HepG2 (cell line): Measurements from ENCODE around the gene AVPR2. TPM values are rescaled to one million over a fixed set of nuclear protein-coding genes. Genes with fewer than 3 reads are reported as not detected.

Experiments used
- ATAC-seq: fragments of 200-7000 bp; cut with Tn5 transposase; 3 replicates; pipeline ENCODE4 v1.9.1; 2020; ENCODE audit warnings: mild to moderate bottlenecking, moderate library complexity
- BruUV-seq: library from RNA; stranded (reverse); fragments of 400-500 nt; replicated peaks from 2 replicates; lab custom pipeline; 2021; lab: Mats Ljungman, UMichigan
- CTCF ChIA-PET: fragments of 300-600 bp; formaldehyde crosslinking; extraction: SDS; loops from one replicate; lab custom pipeline; 2021; ENCODE audit warnings: low total read pairs, inconsistent platforms, low intra/inter-chr PET ratio; lab: Yijun Ruan, JAX
- POLR2A ChIA-PET: fragments of 350-600 bp; sonication (Branson Sonifier 250); formaldehyde crosslinking; loops from one replicate; lab custom pipeline; 2020; ENCODE audit warnings: antibody characterized with exemption, inconsistent platforms; lab: Yijun Ruan, JAX
- DNase-seq: peaks from one replicate; pipeline ENCODE4 v3.0.0-alpha.2; 2015; ENCODE audit warnings: low spot score
- FAIRE-seq: peaks from 3 replicates; lab custom pipeline; 2011; peaks lifted over from hg19 to GRCh38; lab: Jason Lieb, UNC
- H2AFZ ChIP-seq: one replicate; pipeline ENCODE4 v1.6.1; 2011; ENCODE audit warnings: low read length, inconsistent platforms
- H3K27ac ChIP-seq: fragments of 300-600 bp; 3 replicates; pipeline ENCODE4 v1.8.0; 2011; ENCODE audit warnings: mixed run types, mild to moderate bottlenecking, mixed read lengths, low read length, inconsistent platforms; ENCODE audit not compliant: insufficient read depth; ENCODE audit errors: extremely low read length
- H3K27me3 ChIP-seq, 2 experiments: fragments of 200-600 bp in 1 of 2; 2 replicates in 1 of 2; 3 replicates in 1 of 2; pipeline versions ENCODE4 v1.6.0 to v1.8.0; 2011; ENCODE audit warnings: low read length in 2 of 2, mild to moderate bottlenecking in 2 of 2, moderate library complexity in 2 of 2, inconsistent platforms in 1 of 2; ENCODE audit not compliant: insufficient read depth in 2 of 2, control insufficient read depth in 1 of 2
- H3K36me3 ChIP-seq, 2 experiments: fragments of 200-600 bp in 1 of 2; replicated peaks in 1 of 2; 2 replicates in 1 of 2; 3 replicates in 1 of 2; pipeline versions ENCODE4 v1.5.1 to v1.8.0; 2011; ENCODE audit warnings: low read length in 2 of 2, inconsistent platforms in 1 of 2; ENCODE audit not compliant: insufficient read depth in 2 of 2, control insufficient read depth in 1 of 2
- H3K4me1 ChIP-seq: 2 replicates; pipeline ENCODE4 v1.5.1; 2012; ENCODE audit warnings: low read length, inconsistent platforms; ENCODE audit not compliant: insufficient read depth
- H3K4me2 ChIP-seq: 2 replicates; pipeline ENCODE4 v1.6.0; 2011; ENCODE audit warnings: low read depth, low read length, inconsistent platforms
- H3K4me3 ChIP-seq, 3 experiments: fragments of 200-600 bp in 1 of 3; sonication (generic), shearing (Covaris generic) in 1 of 3; replicated peaks in 1 of 3; 2 replicates each; pipeline ENCODE4 v1.5.1; 2011 to 2016; ENCODE audit warnings: low read length in 3 of 3, inconsistent platforms in 2 of 3, low read depth in 2 of 3, mild to moderate bottlenecking in 2 of 3, control low read depth in 1 of 3, mixed read lengths in 1 of 3; ENCODE audit not compliant: insufficient read depth in 1 of 3
- H3K79me2 ChIP-seq: one replicate; pipeline ENCODE4 v1.6.1; 2011; ENCODE audit warnings: low read length, inconsistent platforms; ENCODE audit not compliant: insufficient read depth
- H3K9ac ChIP-seq: 2 replicates; pipeline ENCODE4 v1.6.0; 2011; ENCODE audit warnings: mild to moderate bottlenecking, low read depth, low read length, inconsistent platforms; ENCODE audit not compliant: insufficient read depth
- H3K9me3 ChIP-seq: 2 replicates; pipeline ENCODE4 v1.5.1; 2012; ENCODE audit warnings: mild to moderate bottlenecking, low read length
- H4K20me1 ChIP-seq: 2 replicates; pipeline ENCODE4 v1.6.0; 2011; ENCODE audit warnings: inconsistent platforms, mild to moderate bottlenecking, low read length, moderate library complexity; ENCODE audit not compliant: insufficient read depth
- DMAP1 ChIP-seq: IDR thresholded peaks from 2 replicates; pipeline ENCODE4 v1.6.1; 2016
- GPN1 ChIP-seq: sonication (generic); formaldehyde crosslinking; IDR thresholded peaks from 2 replicates; pipeline ENCODE4 v1.5.1; 2020; ENCODE audit warnings: missing genetic modification reagents, borderline replicate concordance
- HOXA3 ChIP-seq: sonication (generic); formaldehyde crosslinking; IDR thresholded peaks from 2 replicates; pipeline ENCODE4 v1.5.0; 2020; ENCODE audit warnings: missing genetic modification reagents
- RFX3 ChIP-seq: IDR thresholded peaks from 2 replicates; pipeline ENCODE4 v1.6.1; 2016; ENCODE audit warnings: missing biosample characterization, missing genetic modification reagents
- ZFX ChIP-seq: sonication (generic); formaldehyde crosslinking; IDR thresholded peaks from 2 replicates; pipeline ENCODE4 v1.4.0; 2020; ENCODE audit warnings: mild to moderate bottlenecking, low read depth, missing genetic modification reagents, moderate library complexity
- ZSCAN21 ChIP-seq: sonication (generic); formaldehyde crosslinking; IDR thresholded peaks from 2 replicates; pipeline ENCODE4 v1.8.0; 2022; ENCODE audit warnings: mild to moderate bottlenecking, missing genetic modification reagents, moderate library complexity, borderline replicate concordance
- WGBS: methylation state at CpG from one replicate; pipeline ENCODE4 v1.1.6; 2017; ENCODE audit warnings: low lambda C conversion rate; 5-methylcytosine and 5-hydroxymethylcytosine counted together
- in situ Hi-C: cut with HindIII; loops from 2 replicates; pipeline ENCODE4 v1.10.0; 2017; ENCODE audit warnings: low pct_unique_long_range_greater_than_20kb; ENCODE audit not compliant: extremely low pct_ligation_motif_present
- intact Hi-C: fragments of 100-400 bp; cut with micrococcal nuclease; formaldehyde crosslinking; loops from one replicate; pipeline ENCODE4 v1.10.0; 2022; ENCODE audit not compliant: unreplicated experiment
- polyA plus RNA-seq, 8 experiments: library from polyadenylated mRNA; depleted of rRNA in 3 of 8; stranded (reverse) in 7 of 8; unstranded in 1 of 8; fragments of >200 nt; fragmentation: Illumina TruSeq in 4 of 8; extraction: Trizol in 4 of 8; gene quantifications; 2 replicates each; pipeline versions ENCODE4 v1.2.1 to v1.2.3, GENCODE V29; 2011 to 2016; ENCODE audit warnings: low read depth in 4 of 8, missing spikeins in 1 of 8, mixed read lengths in 1 of 8; ENCODE audit not compliant: insufficient read depth in 1 of 8
- total RNA-seq, 5 experiments: library from RNA; depleted of rRNA; stranded (reverse); fragments of >200 nt; fragmentation: Illumina TruSeq; extraction: Trizol; gene quantifications; 2 replicates each; pipeline ENCODE4 v1.2.3, GENCODE V29; 2016; ENCODE audit warnings: low read depth in 1 of 5
- TF ChIP-seq, protein P1 (sequence below): sonication (generic); formaldehyde crosslinking; IDR thresholded peaks from 2 replicates; pipeline ENCODE4 v1.5.0; 2020; ENCODE audit warnings: missing genetic modification reagents
- TF ChIP-seq, protein P2 (sequence below): IDR thresholded peaks from 2 replicates; pipeline ENCODE4 v1.6.1; 2016; ENCODE audit warnings: low read depth, borderline replicate concordance

AVPR2 gene
- total and polyA plus RNA-seq, 2 of the 13 experiments (the other 11 are each of a cell fraction or from before 2014, with no cell fraction given), result not detected

DNA sequence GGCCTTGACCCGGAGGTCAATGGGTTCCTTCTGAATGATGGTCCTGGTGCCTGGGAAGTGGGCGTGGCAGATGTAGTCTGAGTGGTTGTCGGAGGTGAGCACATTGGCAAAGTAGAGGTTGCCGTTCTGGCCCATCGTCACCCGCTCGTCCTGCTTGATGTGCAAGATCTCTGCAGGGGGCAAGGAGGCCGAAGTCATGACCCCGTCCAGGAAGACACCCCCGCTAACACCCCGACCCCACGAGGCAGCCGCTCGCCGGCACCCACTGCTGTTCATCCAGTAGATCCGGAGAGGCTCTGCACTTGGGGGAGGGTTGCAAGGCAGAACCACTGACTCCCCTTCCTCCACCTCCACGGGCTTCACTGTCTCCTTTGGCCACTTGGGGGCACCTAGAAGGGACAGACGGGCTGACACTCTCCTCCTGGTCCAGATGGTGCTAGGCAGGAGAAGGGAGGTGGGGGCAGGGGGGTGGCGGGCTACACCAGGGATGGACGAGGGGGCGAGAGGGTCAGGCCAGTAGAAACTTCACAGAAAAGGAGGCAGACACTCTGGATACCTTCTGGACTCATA lies 33.6 kb upstream of the AVPR2 start:
- Histone ChIP-seq H3K4me2 (no peak overlapping the region), H3K36me3 (no peaks in the 10 kb centered on the region), H3K27ac (no peak overlapping the region), H3K9me3 (no peaks in the 10 kb centered on the region), H3K4me3 (no peak overlapping the region), H4K20me1 (no peaks in the 10 kb centered on the region), H3K27me3 (no peaks in the 10 kb centered on the region), H3K9ac (no peak overlapping the region), H3K4me1 (no peaks in the 10 kb centered on the region), H2AFZ (no peak overlapping the region), H3K79me2 (no peaks in the 10 kb centered on the region)
- ChIA-PET CTCF (no interaction called here), POLR2A (no interaction called here)
- DNase-seq, result no peak
- intact Hi-C loops (no loop called here), in situ Hi-C loops (no loop called here)
- BruUV-seq, result no TSS peak
- peak; percentile 33; the same call in 1 of the 3 replicates for ATAC-seq
- WGBS, result no CpG with 5 or more reads among the region's 21 CpGs
- TF ChIP-seq ZSCAN21 (no peak), GPN1 (CRISPR knock-in tag) (no peak), HOXA3 (CRISPR knock-in tag) (no peak), RFX3 (CRISPR knock-in tag) (no peak), ZFX (CRISPR knock-in tag) (no peak), DMAP1 (CRISPR knock-in tag) (no peak)
- TF ChIP-seq, protein P1, sequence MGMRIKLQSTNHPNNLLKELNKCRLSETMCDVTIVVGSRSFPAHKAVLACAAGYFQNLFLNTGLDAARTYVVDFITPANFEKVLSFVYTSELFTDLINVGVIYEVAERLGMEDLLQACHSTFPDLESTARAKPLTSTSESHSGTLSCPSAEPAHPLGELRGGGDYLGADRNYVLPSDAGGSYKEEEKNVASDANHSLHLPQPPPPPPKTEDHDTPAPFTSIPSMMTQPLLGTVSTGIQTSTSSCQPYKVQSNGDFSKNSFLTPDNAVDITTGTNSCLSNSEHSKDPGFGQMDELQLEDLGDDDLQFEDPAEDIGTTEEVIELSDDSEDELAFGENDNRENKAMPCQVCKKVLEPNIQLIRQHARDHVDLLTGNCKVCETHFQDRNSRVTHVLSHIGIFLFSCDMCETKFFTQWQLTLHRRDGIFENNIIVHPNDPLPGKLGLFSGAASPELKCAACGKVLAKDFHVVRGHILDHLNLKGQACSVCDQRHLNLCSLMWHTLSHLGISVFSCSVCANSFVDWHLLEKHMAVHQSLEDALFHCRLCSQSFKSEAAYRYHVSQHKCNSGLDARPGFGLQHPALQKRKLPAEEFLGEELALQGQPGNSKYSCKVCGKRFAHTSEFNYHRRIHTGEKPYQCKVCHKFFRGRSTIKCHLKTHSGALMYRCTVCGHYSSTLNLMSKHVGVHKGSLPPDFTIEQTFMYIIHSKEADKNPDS (CRISPR knock-in tag), result no peak
- TF ChIP-seq, protein P2, sequence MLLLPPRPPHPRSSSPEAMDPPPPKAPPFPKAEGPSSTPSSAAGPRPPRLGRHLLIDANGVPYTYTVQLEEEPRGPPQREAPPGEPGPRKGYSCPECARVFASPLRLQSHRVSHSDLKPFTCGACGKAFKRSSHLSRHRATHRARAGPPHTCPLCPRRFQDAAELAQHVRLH (CRISPR knock-in tag), result no peak
- no peak for FAIRE-seq
